GM12878 (cell line): ENCODE measurements around the gene B4GALT1. TPM values are rescaled to one million over a fixed set of nuclear protein-coding genes. Genes with fewer than 3 reads are reported as not detected.

Source experiments
- ATAC-seq: fragments of 200-7000 bp; cut with Tn5 transposase; 3 replicates; pipeline ENCODE4 v1.9.1; 2020; ENCODE audit warnings: mild to moderate bottlenecking, moderate library complexity
- BruUV-seq: library from RNA; stranded (reverse); fragments of 400-500 nt; replicated peaks from 2 replicates; lab custom pipeline; 2021; lab: Mats Ljungman, UMichigan
- CTCF ChIA-PET: fragments of 300-600 bp; sonication (Branson Sonifier 250); formaldehyde crosslinking; extraction: SDS; loops from one replicate; lab custom pipeline; 2021; ENCODE audit warnings: inconsistent platforms; lab: Yijun Ruan, JAX
- POLR2A ChIA-PET: fragments of 350-600 bp; formaldehyde crosslinking; extraction: SDS; loops from one replicate; lab custom pipeline; 2021; ENCODE audit warnings: inconsistent platforms; lab: Charles Lee
- RAD21 ChIA-PET: fragments of 300-600 bp; sonication (Branson Sonifier 250); formaldehyde crosslinking; loops from one replicate; lab custom pipeline; 2023; ENCODE audit warnings: antibody characterized with exemption; ENCODE audit not compliant: unreplicated experiment; lab: Charles Lee
- SMC1A ChIA-PET: fragments of 300-600 bp; sonication (Branson Sonifier 250); formaldehyde crosslinking; loops from one replicate; lab custom pipeline; 2023; ENCODE audit not compliant: unreplicated experiment, uncharacterized antibody; lab: Charles Lee
- DNase-seq: peaks from one replicate; pipeline ENCODE4 v3.0.0-alpha.2; 2011; ENCODE audit warnings: low read depth, low spot score
- FAIRE-seq: peaks from 3 replicates; lab custom pipeline; 2011; peaks lifted over from hg19 to GRCh38; lab: Jason Lieb, UNC
- H2AFZ ChIP-seq: 2 replicates; pipeline ENCODE4 v1.6.0; 2011; ENCODE audit warnings: low read depth, low read length, control low read depth; ENCODE audit not compliant: control insufficient read depth
- H3K27ac ChIP-seq: 2 replicates; pipeline ENCODE4 v1.5.1; 2011; ENCODE audit warnings: control low read depth; ENCODE audit not compliant: control insufficient read depth, insufficient read depth
- H3K27me3 ChIP-seq, 2 experiments: replicated peaks in 1 of 2; 2 replicates each; pipeline versions ENCODE4 v1.6.0 to v1.6.1; 2011; ENCODE audit warnings: low read length in 1 of 2; ENCODE audit not compliant: control insufficient read depth in 2 of 2, insufficient read depth in 2 of 2
- H3K36me3 ChIP-seq, 2 experiments: 2 replicates each; pipeline ENCODE4 v1.5.1; 2011; ENCODE audit warnings: low read length in 1 of 2; ENCODE audit not compliant: control insufficient read depth in 2 of 2, insufficient read depth in 2 of 2
- H3K4me1 ChIP-seq: 2 replicates; pipeline ENCODE4 v1.6.1; 2011; ENCODE audit warnings: mild to moderate bottlenecking, low read length, moderate library complexity, mixed read lengths; ENCODE audit not compliant: control insufficient read depth, insufficient read depth
- H3K4me2 ChIP-seq: 2 replicates; pipeline ENCODE4 v1.6.0; 2011; ENCODE audit warnings: control low read depth; ENCODE audit not compliant: control insufficient read depth, insufficient read depth
- H3K4me3 ChIP-seq: fragments of 200-600 bp; sonication (generic); 2 replicates; pipeline ENCODE4 v1.5.1; 2016
- H3K79me2 ChIP-seq: 2 replicates; pipeline ENCODE4 v1.6.0; 2011; ENCODE audit warnings: low read length; ENCODE audit not compliant: control insufficient read depth, insufficient read depth
- H3K9ac ChIP-seq: 2 replicates; pipeline ENCODE4 v1.8.0; 2011; ENCODE audit warnings: low read length, control low read depth, mixed read lengths; ENCODE audit not compliant: control insufficient read depth, insufficient read depth
- H3K9me3 ChIP-seq: replicated peaks from 3 replicates; pipeline ENCODE4 v1.5.1; 2011; ENCODE audit warnings: mild to moderate bottlenecking, low read length; ENCODE audit not compliant: control insufficient read depth, insufficient read depth
- H4K20me1 ChIP-seq: 2 replicates; pipeline ENCODE4 v1.6.0; 2011; ENCODE audit not compliant: control insufficient read depth, insufficient read depth
- BCLAF1 ChIP-seq: fragments of 450-650 bp; IDR thresholded peaks from 2 replicates; pipeline ENCODE4 v1.6.1; 2017; ENCODE audit warnings: antibody characterized with exemption, mild to moderate bottlenecking, moderate library complexity
- CREM ChIP-seq: IDR thresholded peaks from 2 replicates; pipeline ENCODE4 v1.6.1; 2014; ENCODE audit warnings: antibody characterized with exemption, low read depth
- E2F8 ChIP-seq: fragments of 450-650 bp; IDR thresholded peaks from 2 replicates; pipeline ENCODE4 v1.6.1; 2018; ENCODE audit warnings: mild to moderate bottlenecking, low read depth, moderate library complexity; ENCODE audit not compliant: partially characterized antibody
- IRF3 ChIP-seq: fragments of 450-650 bp; IDR thresholded peaks from 2 replicates; pipeline ENCODE4 v1.6.1; 2014; ENCODE audit warnings: mild to moderate bottlenecking
- MLLT1 ChIP-seq: fragments of 450-650 bp; IDR thresholded peaks from 2 replicates; pipeline ENCODE4 v1.6.1; 2016; ENCODE audit warnings: mild to moderate bottlenecking
- MYB ChIP-seq: fragments of 150-350 bp; IDR thresholded peaks from 2 replicates; pipeline ENCODE4 v1.6.1; 2014; ENCODE audit warnings: mild to moderate bottlenecking, low read depth, low read length, borderline replicate concordance
- NRF1 ChIP-seq: conservative IDR thresholded peaks from 2 replicates; pipeline ENCODE4 v1.6.1; 2011; ENCODE audit warnings: mild to moderate bottlenecking, low read depth, low read length, improper control_type of control experiment
- SIX5 ChIP-seq: IDR thresholded peaks from 2 replicates; pipeline ENCODE4 v1.6.1; 2011; ENCODE audit warnings: mild to moderate bottlenecking, low read depth, low read length, moderate library complexity; ENCODE audit not compliant: severe bottlenecking
- YY1 ChIP-seq: IDR thresholded peaks from 2 replicates; pipeline ENCODE4 v1.6.1; 2011; ENCODE audit warnings: low read depth, mild to moderate bottlenecking, low read length
- ZBED1 ChIP-seq: IDR thresholded peaks from 2 replicates; pipeline ENCODE4 v1.6.1; 2016; ENCODE audit warnings: borderline replicate concordance
- ZBTB4 ChIP-seq: fragments of 450-650 bp; formaldehyde crosslinking; IDR thresholded peaks from 2 replicates; pipeline ENCODE4 v1.4.0; 2022; ENCODE audit warnings: mild to moderate bottlenecking, moderate library complexity
- WGBS: methylation state at CpG from one replicate; pipeline ENCODE4 v1.1.6; 2016; ENCODE audit warnings: low lambda C conversion rate; ENCODE audit not compliant: insufficient replicate concordance, insufficient coverage; ENCODE audit errors: missing lambda C conversion rate; 5-methylcytosine and 5-hydroxymethylcytosine counted together
- in situ Hi-C: fragments of 300-500 bp; cut with MboI; formaldehyde crosslinking; loops from 9 replicates; pipeline ENCODE4 v1.14.3; 2018; ENCODE audit warnings: mixed read lengths
- intact Hi-C: fragments of 100-400 bp; cut with micrococcal nuclease; formaldehyde crosslinking; loops from one replicate; pipeline ENCODE4 v1.14.2; 2022; ENCODE audit not compliant: unreplicated experiment
- polyA plus RNA-seq, 11 experiments: library from polyadenylated mRNA; depleted of rRNA in 4 of 11; unstranded in 6 of 11; stranded (reverse) in 5 of 11; fragments of >200 nt; fragmentation: Nextera tagmentation in 4 of 11; fragmentation: Illumina TruSeq in 1 of 11; extraction: Ambion mirVana in 4 of 11; extraction: Trizol in 1 of 11; gene quantifications; 1 replicate in 1 of 11; 2 replicates in 10 of 11; pipeline versions ENCODE4 v1.2.1 to v1.2.3, GENCODE V29; 2011 to 2016; ENCODE audit warnings: inconsistent platforms in 2 of 11, missing spikeins in 2 of 11, low read depth in 1 of 11
- total RNA-seq, 4 experiments: library from RNA; depleted of rRNA in 3 of 4; stranded (reverse); fragments of >200 nt in 3 of 4; fragmentation: Illumina TruSeq in 1 of 4; extraction: Trizol in 1 of 4; gene quantifications; 2 replicates each; pipeline versions ENCODE4 v1.2.1 to v1.2.3, GENCODE V29; 2013 to 2021

The B4GALT1 gene
- total and polyA plus RNA-seq, 10 of the 15 experiments (the other 5 are each of a cell fraction or from before 2014, with no cell fraction given): 12.7 to 79.0 (median 41.0) TPM

- Histone ChIP-seq H2AFZ (no peak overlapping the region), H3K4me3 (no peak overlapping the region), H3K27me3 (no peaks in the 10 kb centered on the region), H3K27ac (no peak overlapping the region), H3K4me1 (no peaks in the 10 kb centered on the region), H3K36me3 (peaks cover 10 to 11% of the 10 kb centered on the region in 2 experiments; a peak in 3 of 4 replicates), H3K9me3 (no peaks in the 10 kb centered on the region), H3K79me2 (no peaks in the 10 kb centered on the region), H4K20me1 (0 out of 2 replicates have a peak, but pooled peaks cover 4% of the 10 kb centered on the region), H3K9ac (no peak overlapping the region), H3K4me2 (no peak overlapping the region)
- intact Hi-C loops (no loop called here), in situ Hi-C loops (no loop called here)
- ChIA-PET POLR2A (interaction anchor here (0.7 kb wide), 1 partner anchor 127 kb away, joined by 4 read pairs; no protein-coding TSS in a partner anchor), RAD21 (no interaction called here), CTCF (no interaction called here), SMC1A (no interaction called here)
- 55% methylated on average over 5 of the region's 5 CpGs for WGBS
- BruUV-seq: no TSS peak
- FAIRE-seq: no peak
- no peak for ATAC-seq
- DNase-seq: no peak
- no peak for TF ChIP-seq YY1
- no peak for TF ChIP-seq E2F8
- no peak for TF ChIP-seq CREM
- no peak for TF ChIP-seq MLLT1
- no peak for TF ChIP-seq ZBTB4 (CRISPR knock-in tag)
- no peak for TF ChIP-seq NRF1
- no peak for TF ChIP-seq MYB
- no peak for TF ChIP-seq IRF3
- no peak for TF ChIP-seq ZBED1
- TF ChIP-seq SIX5: no peak
- TF ChIP-seq BCLAF1: no peak
Measured at GRCh38 chr9:33107762-33108161, 59.4 kb downstream of the B4GALT1 start.
